ENCODE measurements around the gene FAM222A.
"Not testable (repeated sequence)": the region's sequence is repeated elsewhere in the genome, so short reads cannot be mapped to it uniquely, and the experiment has no call there.

Gene FAM222A

GRCh38 chr12:109694629-109695028 lies 19.0 kb upstream of the FAM222A start:
- not testable (repeated sequence) for DNase-seq

DNA sequence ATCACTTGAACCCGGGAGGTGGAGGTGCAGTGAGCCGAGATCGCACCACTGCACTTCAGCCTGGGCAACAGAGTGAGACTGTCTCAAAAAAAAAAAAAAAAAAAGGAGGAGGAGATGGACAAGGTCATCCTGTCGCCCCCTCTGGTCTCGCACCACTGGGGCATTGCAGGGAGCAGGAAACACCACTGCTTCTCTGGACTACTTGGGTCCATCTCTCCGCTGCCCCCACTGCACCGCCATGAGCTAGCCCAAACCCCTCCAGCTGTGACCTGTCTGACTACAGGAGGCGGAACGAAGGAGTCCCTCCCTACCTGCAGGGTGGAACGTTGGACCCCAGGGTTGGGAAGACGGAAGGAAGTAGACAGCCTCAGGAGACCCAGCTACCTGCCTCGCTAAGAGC lies 18.2 kb upstream of the FAM222A start:
- DNase-seq, result no peak

DNA sequence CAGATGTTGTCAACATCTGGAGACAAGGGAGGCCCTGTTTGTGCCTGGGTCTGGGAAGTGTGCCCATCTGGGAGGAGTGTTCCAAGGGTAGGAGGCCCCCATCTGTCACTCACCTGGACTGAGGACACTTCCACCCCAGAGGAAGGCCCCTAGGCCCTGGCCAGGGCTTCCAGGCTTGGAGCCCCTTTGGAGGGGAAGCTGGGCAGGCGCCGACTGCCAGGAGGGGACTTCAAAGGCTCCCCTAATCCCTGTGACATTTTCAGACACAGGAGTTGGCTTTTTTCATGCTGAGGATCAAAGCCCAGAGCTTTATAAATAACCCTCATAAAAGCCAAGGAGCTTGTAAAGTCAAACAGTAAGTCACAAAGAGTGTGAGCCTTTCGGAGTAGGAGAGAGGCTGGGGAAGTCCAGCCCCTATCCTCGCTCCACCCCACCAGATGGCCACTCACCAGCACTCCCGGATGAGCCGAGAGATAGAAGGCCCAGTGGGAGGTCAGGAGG lies 17.6 kb upstream of the FAM222A start:
- no peak for DNase-seq

- DNase-seq, result peak; percentile 45 to 63 (median 60)
These were observed 16.9 kb upstream of the FAM222A start for GRCh38 chr12:109696485-109697269.

- no peak for DNase-seq
These were observed 16.4 kb upstream of the FAM222A start for GRCh38 chr12:109697270-109697553.

GRCh38 chr12:109697877-109698468 lies 15.7 kb upstream of the FAM222A start:
- DNase-seq, result no peak

- no peak for DNase-seq
These were observed 14.8 kb upstream of the FAM222A start for GRCh38 chr12:109698820-109699219.

DNA sequence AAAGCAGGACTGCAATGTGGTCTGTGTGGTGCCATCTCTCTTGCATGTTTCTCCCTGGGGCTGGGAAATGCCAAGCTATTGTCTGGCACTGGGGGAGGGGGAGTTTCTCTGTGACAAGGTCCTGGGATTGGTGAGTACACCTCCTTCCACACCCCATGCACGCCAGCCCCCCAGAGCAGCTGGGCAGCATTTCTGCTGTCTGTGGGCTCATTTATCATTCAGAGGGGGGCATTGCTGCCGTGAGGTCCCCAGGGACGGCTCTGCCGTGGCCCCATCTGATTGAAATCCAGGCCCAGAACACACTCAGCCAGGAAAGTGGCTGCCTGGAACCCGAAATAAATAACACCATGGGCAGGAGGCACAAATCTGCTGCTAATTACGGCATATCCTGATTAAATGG lies 12.6 kb upstream of the FAM222A start:
- no peak for DNase-seq

- no peak for DNase-seq
These were observed 11.3 kb upstream of the FAM222A start for GRCh38 chr12:109702111-109702841.

DNA sequence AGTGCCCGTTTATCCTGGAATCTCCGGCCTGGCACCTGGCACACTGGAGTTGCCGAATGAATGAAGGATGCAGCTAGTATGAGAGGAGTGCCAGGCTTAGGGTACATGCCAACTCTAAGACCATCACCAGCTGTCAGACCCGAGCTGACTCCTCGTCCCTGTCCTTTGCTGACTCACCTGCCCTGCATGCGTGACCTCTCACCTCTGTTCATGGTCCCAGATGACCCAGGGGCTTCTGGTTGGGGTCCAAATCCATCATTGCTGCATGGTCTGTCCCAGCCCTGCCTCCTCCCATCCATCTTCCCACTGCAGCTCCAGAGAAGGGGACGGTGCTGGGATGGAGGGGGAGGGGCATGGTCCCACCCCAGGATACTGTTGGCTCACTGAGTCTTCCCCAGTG lies 9.9 kb upstream of the FAM222A start:
- no peak for DNase-seq

DNA sequence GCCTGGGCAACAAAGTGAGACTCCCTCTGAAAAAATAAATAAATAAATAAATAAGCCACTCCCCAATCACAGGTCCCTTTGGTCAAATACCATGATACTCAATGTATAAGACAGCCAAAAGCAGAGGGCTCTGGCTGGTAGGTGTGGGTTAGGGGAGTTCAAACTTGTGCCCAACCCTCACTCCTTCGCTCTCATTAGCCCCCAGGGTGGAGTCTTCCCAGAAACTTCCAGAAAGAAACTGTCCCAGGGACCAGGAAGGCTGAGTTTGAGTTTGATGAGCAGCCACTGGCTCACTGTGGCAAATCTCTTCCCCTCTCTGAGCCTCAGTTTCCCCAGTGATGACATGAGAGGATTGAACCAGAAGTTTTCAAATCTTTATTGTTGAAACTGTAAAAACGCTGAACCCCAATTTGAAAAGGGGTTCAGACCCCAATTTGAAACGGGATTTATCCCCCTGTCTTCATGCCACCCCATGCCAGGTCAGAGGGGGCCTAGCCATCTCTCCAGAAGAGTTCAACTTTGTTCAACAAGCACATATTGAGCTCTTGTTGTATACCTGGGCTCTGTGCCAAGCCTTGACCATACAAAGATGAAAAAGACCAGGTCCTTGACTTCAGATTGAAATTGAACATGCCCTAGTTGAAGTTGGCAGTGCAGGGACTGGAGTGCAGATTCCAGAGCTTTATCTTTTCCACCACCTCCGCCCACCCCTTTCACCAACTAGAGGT lies 9.1 kb upstream of the FAM222A start:
- DNase-seq, result no peak

GRCh38 chr12:109705291-109705690 lies 8.3 kb upstream of the FAM222A start:
- no peak for DNase-seq

DNA sequence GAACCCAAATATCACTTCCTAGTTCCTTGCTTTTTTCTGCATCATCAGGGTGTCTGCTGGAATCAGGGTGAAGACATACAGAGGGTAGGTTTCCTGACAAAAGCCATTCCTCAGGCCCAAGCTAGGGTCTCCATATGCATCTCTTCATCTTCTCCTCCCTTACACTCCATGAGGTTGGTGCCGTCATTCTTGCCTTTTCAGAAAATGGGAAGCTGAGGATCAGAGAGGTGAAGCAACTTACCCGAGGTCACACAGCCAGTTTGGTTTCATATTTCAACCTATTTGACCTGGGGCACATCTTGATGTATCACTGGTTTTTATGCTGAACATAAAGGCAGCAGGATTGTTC lies 7.3 kb upstream of the FAM222A start:
- no peak for DNase-seq

DNA sequence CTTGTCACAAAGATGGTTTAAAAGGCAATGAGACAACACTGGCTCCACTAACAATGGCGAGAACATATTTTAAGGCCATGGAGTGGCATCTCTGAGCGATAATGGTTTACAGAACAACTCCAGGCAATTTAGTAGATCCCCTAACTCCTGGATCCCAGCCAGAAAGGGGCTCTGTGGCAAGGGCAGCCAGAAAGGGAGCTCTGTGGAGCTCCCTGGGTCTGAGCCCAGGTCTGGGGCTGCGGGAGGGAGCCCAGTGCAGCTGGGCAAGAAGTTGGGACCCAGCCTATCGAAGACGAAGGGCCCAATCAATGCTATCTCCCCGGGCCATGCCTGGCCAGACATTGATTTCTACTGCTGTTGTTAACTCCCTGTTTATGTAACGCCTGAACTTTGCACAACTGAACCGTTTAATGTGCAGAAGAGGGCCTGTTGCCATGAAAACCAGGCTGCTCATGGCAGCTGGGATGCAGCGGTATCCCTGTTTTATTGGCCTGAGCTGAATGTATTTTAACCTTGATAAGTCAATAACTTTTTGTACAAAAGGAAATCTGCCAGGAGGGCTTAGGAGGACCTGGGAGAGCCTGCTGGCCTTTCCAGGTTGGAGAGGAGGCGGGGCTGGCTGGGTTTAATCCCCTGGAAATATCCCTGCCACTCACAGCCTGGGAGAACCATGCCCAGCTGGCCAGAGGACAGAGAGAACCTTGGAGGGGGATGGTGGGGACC lies 6.7 kb upstream of the FAM222A start:
- DNase-seq, result no peak

DNA sequence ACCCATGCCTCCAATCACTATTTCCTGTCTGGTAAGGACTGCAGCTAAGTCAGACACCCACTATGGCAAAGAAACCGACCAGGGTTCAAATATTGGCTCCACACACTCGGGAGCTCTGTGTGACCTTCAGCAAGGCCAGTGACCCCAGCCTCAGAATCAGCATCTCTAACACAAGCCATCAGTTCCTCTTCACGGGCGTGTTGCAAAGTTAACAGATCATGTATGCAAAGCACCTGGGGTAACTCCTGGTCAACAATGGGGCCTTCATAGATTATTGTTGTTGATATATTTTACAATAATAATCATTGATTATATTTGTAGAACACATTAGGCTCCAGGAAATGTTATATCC lies 6.2 kb upstream of the FAM222A start:
- no peak for DNase-seq

DNA sequence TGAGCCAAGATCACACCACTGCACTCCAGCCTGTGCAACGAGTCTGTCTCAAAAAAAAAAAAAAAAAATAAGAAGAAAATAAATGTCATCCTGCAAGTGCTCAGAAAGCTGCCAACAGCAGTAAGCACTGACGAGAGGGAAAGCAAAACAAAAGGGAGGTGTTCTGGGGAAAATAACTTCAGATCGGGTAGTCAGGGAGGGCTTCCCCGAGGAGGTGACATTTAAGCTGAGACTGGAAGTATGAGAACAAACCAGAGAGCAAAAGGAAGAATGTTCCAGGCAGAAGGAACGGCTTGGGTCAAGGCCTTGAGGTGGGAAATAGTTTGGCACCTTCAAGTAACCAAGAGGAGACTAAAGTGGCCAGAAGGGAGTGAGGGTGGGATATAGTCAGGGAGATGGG lies 4.7 kb upstream of the FAM222A start:
- no peak for DNase-seq

- DNase-seq, result no peak
These were observed 4.1 kb upstream of the FAM222A start for GRCh38 chr12:109709401-109709991.

DNA sequence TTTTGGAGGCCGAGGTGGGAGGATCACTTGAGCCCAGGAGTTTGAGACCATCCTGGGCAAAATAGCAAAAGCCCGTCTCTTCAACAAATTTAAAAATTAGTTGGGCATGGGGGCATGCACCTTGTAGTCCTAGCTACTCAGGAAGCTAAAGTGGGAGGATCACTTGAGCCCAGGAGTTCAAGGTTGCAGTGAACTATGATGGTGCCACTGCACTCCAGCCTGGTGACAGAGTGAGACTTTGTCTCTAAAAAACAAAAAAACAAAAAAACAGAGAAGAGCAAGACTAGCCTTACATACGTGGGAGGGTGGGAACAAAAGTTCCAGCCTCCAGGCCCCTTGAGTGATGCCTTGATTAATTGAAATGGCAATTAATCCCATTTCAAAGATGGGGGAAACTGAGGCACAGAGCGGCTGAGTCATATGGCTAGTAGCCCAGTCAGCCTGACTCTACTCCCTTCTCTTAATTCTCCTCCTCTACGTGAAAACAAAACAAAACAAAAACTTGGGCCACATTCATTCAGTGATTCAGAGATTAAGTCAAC lies 3.3 kb upstream of the FAM222A start:
- no peak for DNase-seq

GRCh38 chr12:109710747-109711595 lies 2.7 kb upstream of the FAM222A start:
- DNase-seq, result peak; percentile 28 to 31 (median 29)

- no peak for DNase-seq
These were observed 1.8 kb upstream of the FAM222A start for GRCh38 chr12:109711596-109712461.

Data from suppressor macrophage treated with lipopolysaccharide for 1 hour (primary cell).